ENCODE results near the gene MDP1.
"Not testable (repeated sequence)": the region's sequence is repeated elsewhere in the genome, so short reads cannot be mapped to it uniquely, and the experiment has no call there.

The MDP1 gene

GRCh38 chr14:24231263-24232120 lies 15.6 kb upstream of the MDP1 start:
- no peak for FAIRE-seq

GRCh38 chr14:24228902-24229301 lies 13.0 kb upstream of the MDP1 start:
- no peak for FAIRE-seq

- no peak for FAIRE-seq
These were observed 10.6 kb upstream of the MDP1 start for GRCh38 chr14:24226473-24226872.

GRCh38 chr14:24224618-24225071 lies 8.8 kb upstream of the MDP1 start:
- FAIRE-seq, result no peak

GRCh38 chr14:24222987-24223386 lies 7.1 kb upstream of the MDP1 start:
- FAIRE-seq, result not testable (repeated sequence)

GRCh38 chr14:24219521-24219920 lies 3.7 kb upstream of the MDP1 start:
- FAIRE-seq, result no peak

GRCh38 chr14:24219080-24219479 lies 3.2 kb upstream of the MDP1 start:
- no peak for FAIRE-seq

- FAIRE-seq, result not testable (repeated sequence)
These were observed 1.0 kb upstream of the MDP1 start for GRCh38 chr14:24216876-24217275.

- no peak for FAIRE-seq
These were observed 456 bp upstream of the MDP1 start for GRCh38 chr14:24216345-24216699.

- no peak for FAIRE-seq
These were observed 1.8 kb downstream of the MDP1 start for GRCh38 chr14:24213866-24214662.

GRCh38 chr14:24212924-24213865 lies 2.7 kb downstream of the MDP1 start, which contains the start of gene CHMP4A:
TSS of gene CHMP4A (minus strand) at chr14:24213488. CDS start at chr14:24213439, 49 bp downstream.
- peak; percentile 83 for FAIRE-seq

GRCh38 chr14:24211311-24211710 lies 4.6 kb downstream of the MDP1 start:
- no peak for FAIRE-seq

GRCh38 chr14:24207625-24208024 lies 8.2 kb downstream of the MDP1 start:
- no peak for FAIRE-seq

- no peak for FAIRE-seq
These were observed 8.7 kb downstream of the MDP1 start for GRCh38 chr14:24207104-24207551.

GRCh38 chr14:24206260-24207103 lies 9.4 kb downstream of the MDP1 start:
- FAIRE-seq, result no peak

- no peak for FAIRE-seq
These were observed 11.4 kb downstream of the MDP1 start for GRCh38 chr14:24204163-24205146.

- not testable (repeated sequence) for FAIRE-seq
These were observed 12.5 kb downstream of the MDP1 start for GRCh38 chr14:24203249-24203886.

GRCh38 chr14:24202538-24202937 lies 13.3 kb downstream of the MDP1 start:
- FAIRE-seq, result not testable (repeated sequence)

GRCh38 chr14:24198814-24199524 lies 16.9 kb downstream of the MDP1 start:
- FAIRE-seq, result no peak

Data from endometrium (tissue), 2 donors.